Ascending aorta (tissue), 2 donors: Measurements from ENCODE around the gene ICOS. TPM values are rescaled to one million over a fixed set of nuclear protein-coding genes. Genes with fewer than 3 reads are reported as not detected.

ENCODE experiments used
- DNase-seq, 2 donors: peaks; one replicate each; pipeline ENCODE4 v3.0.0-alpha.2; 2019; ENCODE audit warnings: low spot score in 2 of 2
- H3K27ac ChIP-seq, 2 donors: fragments of 200-600 bp; sonication (generic); one replicate each; pipeline ENCODE4 v1.5.1; 2016 to 2017; ENCODE audit warnings: mild to moderate bottlenecking in 1 of 2
- H3K27me3 ChIP-seq: fragments of 200-600 bp; sonication (generic); one replicate; pipeline ENCODE4 v1.5.1; 2017
- H3K36me3 ChIP-seq, 2 donors: fragments of 200-600 bp; sonication (generic); one replicate each; pipeline ENCODE4 v1.5.1; 2016
- H3K4me1 ChIP-seq, 2 donors: fragments of 200-600 bp; sonication (generic); one replicate each; pipeline ENCODE4 v1.5.1; 2016 to 2017; ENCODE audit warnings: mild to moderate bottlenecking in 1 of 2
- H3K4me3 ChIP-seq, 2 donors: fragments of 200-600 bp; sonication (generic); one replicate each; pipeline ENCODE4 v1.5.1; 2016 to 2017; ENCODE audit warnings: mild to moderate bottlenecking in 1 of 2
- H3K9me3 ChIP-seq, 2 donors: fragments of 200-600 bp; sonication (generic); one replicate each; pipeline ENCODE4 v1.5.1; 2016
- CTCF ChIP-seq, 3 experiments: fragments of 200-600 bp in 2 of 3; fragments of 450-650 bp in 1 of 3; sonication (generic) in 2 of 3; IDR thresholded peaks; one replicate each; pipeline ENCODE4 v1.5.1; 2016 to 2019; ENCODE audit warnings: antibody characterized with exemption in 3 of 3, mild to moderate bottlenecking in 1 of 3, moderate library complexity in 1 of 3
- intact Hi-C: fragments of 100-400 bp; cut with DNase I; formaldehyde crosslinking; loops from one replicate; pipeline ENCODE4 v1.15.1; 2023
- total RNA-seq: library from RNA; depleted of rRNA; stranded (reverse); fragments of >200 nt; gene quantifications from one replicate; pipeline ENCODE4 v1.1.0, GENCODE V29; 2016

ICOS gene
- total RNA-seq, 1 donor from 2014 or later: not detected

- Histone ChIP-seq H3K4me1 (no peaks in the 10 kb centered on the region), H3K4me3 (no peak overlapping the region)
- no peak for TF ChIP-seq CTCF (IDR thresholded peaks at IDR 0.05)
These were observed 44.4 kb upstream of the ICOS start for GRCh38 chr2:203892207-203892606.

GRCh38 chr2:203893401-203893800, 43.2 kb upstream of the ICOS start:
- Histone ChIP-seq H3K36me3 (no peaks in the 10 kb centered on the region), H3K4me1 (no peaks in the 10 kb centered on the region), H3K9me3 (no peaks in the 10 kb centered on the region), H3K4me3 (no peak overlapping the region), H3K27me3 (no peaks in the 10 kb centered on the region), H3K27ac (no peak overlapping the region)
- DNase-seq: no peak
- TF ChIP-seq CTCF (IDR thresholded peaks at IDR 0.05): no peak
- intact Hi-C loops: no loop called here

More at GRCh38 chr2:203892207-203892606, 44.4 kb upstream of the ICOS start:
- H3K27me3 ChIP-seq: no peaks in the 10 kb centered on the region
- H3K27ac ChIP-seq: no peak overlapping the region
- DNase-seq: no peak
- intact Hi-C loops: no loop called here
- H3K9me3 ChIP-seq: no peaks in the 10 kb centered on the region
- H3K36me3 ChIP-seq: no peaks in the 10 kb centered on the region

GRCh38 chr2:203893840-203894239, 42.7 kb upstream of the ICOS start:
- intact Hi-C loops: no loop called here
- Histone ChIP-seq H3K27me3 (no peaks in the 10 kb centered on the region), H3K9me3 (no peaks in the 10 kb centered on the region), H3K4me1 (no peaks in the 10 kb centered on the region), H3K4me3 (no peak overlapping the region), H3K36me3 (no peaks in the 10 kb centered on the region), H3K27ac (no peak overlapping the region)
- TF ChIP-seq CTCF (IDR thresholded peaks at IDR 0.05): no peak
- no peak for DNase-seq

- H3K27me3 ChIP-seq: no peaks in the 10 kb centered on the region
- TF ChIP-seq CTCF (IDR thresholded peaks at IDR 0.05): no peak
- no peak for DNase-seq
- H3K4me1 ChIP-seq: no peaks in the 10 kb centered on the region
- H3K4me3 ChIP-seq: no peak overlapping the region
- H3K9me3 ChIP-seq: no peaks in the 10 kb centered on the region
- intact Hi-C loops: no loop called here
- no peak overlapping the region for H3K27ac ChIP-seq
- no peaks in the 10 kb centered on the region for H3K36me3 ChIP-seq
These were observed 42.3 kb upstream of the ICOS start for GRCh38 chr2:203894262-203894661.

DNA sequence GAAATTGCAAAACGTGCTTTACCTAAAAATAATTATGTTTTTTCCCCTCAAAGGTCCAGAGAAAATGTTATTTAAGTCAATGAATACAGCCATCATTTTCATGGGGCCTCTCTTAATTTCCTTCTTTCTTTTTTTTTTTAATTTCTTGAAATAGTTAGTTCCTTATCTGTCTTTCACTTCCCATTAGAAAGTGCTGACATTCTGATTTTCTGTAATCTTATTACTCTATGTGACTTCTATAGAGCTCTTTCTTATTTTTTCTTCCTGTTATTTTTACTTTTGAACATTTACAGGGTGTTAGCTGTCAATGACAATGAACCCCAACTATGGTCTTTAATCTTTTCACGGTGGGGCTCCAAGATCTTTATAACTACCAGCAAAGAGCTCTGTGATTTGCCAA, 39.0 kb upstream of the ICOS start:
- Histone ChIP-seq H3K36me3 (no peaks in the 10 kb centered on the region), H3K27me3 (no peaks in the 10 kb centered on the region), H3K27ac (no peak overlapping the region), H3K4me3 (no peak overlapping the region), H3K9me3 (peaks cover 5 to 13% of the 10 kb centered on the region in 2 donors), H3K4me1 (peaks cover 0 to 4% of the 10 kb centered on the region in 2 donors)
- intact Hi-C loops: no loop called here
- no peak for DNase-seq
- no peak for TF ChIP-seq CTCF (IDR thresholded peaks at IDR 0.05)

- H3K4me1 ChIP-seq: peaks cover 0 to 4% of the 10 kb centered on the region in 2 donors
- peaks cover 12 to 17% of the 10 kb centered on the region in 2 donors for H3K9me3 ChIP-seq
- no peaks in the 10 kb centered on the region for H3K27me3 ChIP-seq
- no peak overlapping the region for H3K4me3 ChIP-seq
- no peak for TF ChIP-seq CTCF (IDR thresholded peaks at IDR 0.05)
- intact Hi-C loops: no loop called here
- DNase-seq: no peak
- no peak overlapping the region for H3K27ac ChIP-seq
- H3K36me3 ChIP-seq: no peaks in the 10 kb centered on the region
These were observed 37.9 kb upstream of the ICOS start for GRCh38 chr2:203898657-203899056.
